Measurements from ENCODE around the gene GAA.

GRCh38 chr17:80071116-80071841 lies 30.1 kb upstream of the GAA start:
- no peak for TF ChIP-seq CTCF (IDR thresholded peaks at IDR 0.05; ENCODE audit: insufficient read depth, low read length, poor library complexity, severe bottlenecking)
- TF ChIP-seq EZH2phosphoT487 (conservative IDR thresholded peaks at IDR 0.05; ENCODE audit: low read length): no peak
